Measurements from ENCODE around the gene MEA1. TPM values are rescaled to one million over a fixed set of nuclear protein-coding genes. Genes with fewer than 3 reads are reported as not detected.

Gene MEA1
- total RNA-seq, 1 donor from 2014 or later = 42.7 TPM

GRCh38 chr6:43040542-43041257 lies 27.0 kb upstream of the MEA1 start:
- no peaks in the 10 kb centered on the region for H3K9me3 Mint-ChIP-seq (ENCODE audit: unreplicated experiment)
- H3K27me3 Mint-ChIP-seq (ENCODE audit: unreplicated experiment) = peaks cover 8% of the 10 kb centered on the region
- no peak for DNase-seq
- H3K36me3 Mint-ChIP-seq (ENCODE audit: unreplicated experiment) = no peaks in the 10 kb centered on the region
- TF ChIP-seq, protein P1, sequence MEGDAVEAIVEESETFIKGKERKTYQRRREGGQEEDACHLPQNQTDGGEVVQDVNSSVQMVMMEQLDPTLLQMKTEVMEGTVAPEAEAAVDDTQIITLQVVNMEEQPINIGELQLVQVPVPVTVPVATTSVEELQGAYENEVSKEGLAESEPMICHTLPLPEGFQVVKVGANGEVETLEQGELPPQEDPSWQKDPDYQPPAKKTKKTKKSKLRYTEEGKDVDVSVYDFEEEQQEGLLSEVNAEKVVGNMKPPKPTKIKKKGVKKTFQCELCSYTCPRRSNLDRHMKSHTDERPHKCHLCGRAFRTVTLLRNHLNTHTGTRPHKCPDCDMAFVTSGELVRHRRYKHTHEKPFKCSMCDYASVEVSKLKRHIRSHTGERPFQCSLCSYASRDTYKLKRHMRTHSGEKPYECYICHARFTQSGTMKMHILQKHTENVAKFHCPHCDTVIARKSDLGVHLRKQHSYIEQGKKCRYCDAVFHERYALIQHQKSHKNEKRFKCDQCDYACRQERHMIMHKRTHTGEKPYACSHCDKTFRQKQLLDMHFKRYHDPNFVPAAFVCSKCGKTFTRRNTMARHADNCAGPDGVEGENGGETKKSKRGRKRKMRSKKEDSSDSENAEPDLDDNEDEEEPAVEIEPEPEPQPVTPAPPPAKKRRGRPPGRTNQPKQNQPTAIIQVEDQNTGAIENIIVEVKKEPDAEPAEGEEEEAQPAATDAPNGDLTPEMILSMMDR (IDR thresholded peaks at IDR 0.05; ENCODE audit: partially characterized antibody, unreplicated experiment) = no peak
- no peak overlapping the region for H3K4me3 Mint-ChIP-seq (ENCODE audit: unreplicated experiment)
- H3K27ac Mint-ChIP-seq (ENCODE audit: unreplicated experiment) = no peak overlapping the region
- peaks cover 2% of the 10 kb centered on the region for H3K4me1 Mint-ChIP-seq (ENCODE audit: low read depth, unreplicated experiment)

DNA sequence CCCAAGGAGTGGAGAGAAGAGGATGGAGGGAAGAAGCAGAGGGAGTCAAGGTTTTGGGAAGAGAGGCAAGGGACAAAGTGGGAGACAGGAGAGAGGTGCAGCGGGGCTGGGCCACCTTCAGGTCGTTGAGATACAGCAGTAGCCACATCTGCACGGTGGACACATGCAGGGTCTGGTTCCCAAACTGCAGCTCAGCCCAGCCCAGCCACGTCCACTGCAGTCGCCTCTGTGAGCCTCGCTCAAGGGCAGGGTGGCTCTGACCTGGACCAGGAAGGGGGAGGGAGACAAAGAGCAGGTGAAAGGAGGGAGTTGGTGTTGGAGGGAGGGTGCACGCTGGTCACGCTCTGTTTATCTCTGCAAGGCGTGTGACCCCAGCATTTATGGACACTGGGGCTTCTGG lies 25.0 kb upstream of the MEA1 start:
- TF ChIP-seq, protein P1 (IDR thresholded peaks at IDR 0.05; ENCODE audit: partially characterized antibody, unreplicated experiment) = no peak
- Mint-ChIP-seq H3K27me3 (ENCODE audit: unreplicated experiment) (peaks cover 8% of the 10 kb centered on the region), H3K4me1 (ENCODE audit: low read depth, unreplicated experiment) (peaks cover 2% of the 10 kb centered on the region), H3K9me3 (ENCODE audit: unreplicated experiment) (no peaks in the 10 kb centered on the region), H3K36me3 (ENCODE audit: unreplicated experiment) (no peaks in the 10 kb centered on the region), H3K27ac (ENCODE audit: unreplicated experiment) (no peak overlapping the region), H3K4me3 (ENCODE audit: unreplicated experiment) (no peak overlapping the region)
- DNase-seq = no peak

DNA sequence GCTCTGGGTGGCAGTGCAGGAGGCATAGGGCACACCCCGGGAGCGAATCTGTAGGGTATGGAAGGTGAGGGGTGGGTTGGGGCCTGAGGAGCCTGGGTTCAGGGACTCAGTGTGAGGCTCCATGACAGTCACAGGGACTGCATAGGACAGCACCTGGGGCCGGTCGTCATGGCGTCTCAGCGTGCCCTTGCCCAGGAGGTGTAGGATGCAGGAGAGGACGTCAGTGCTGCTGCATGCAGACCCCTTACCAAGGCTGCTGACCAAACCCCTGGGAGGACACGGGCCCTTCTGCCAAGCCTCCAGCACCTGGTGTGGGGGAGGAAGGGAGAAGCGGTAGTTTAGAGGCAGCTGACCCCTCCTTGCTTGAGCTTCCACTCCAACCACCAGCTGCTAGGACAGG lies 24.0 kb upstream of the MEA1 start:
- no peak for DNase-seq
- TF ChIP-seq, protein P1 (IDR thresholded peaks at IDR 0.05; ENCODE audit: partially characterized antibody, unreplicated experiment) = no peak
- H3K27ac Mint-ChIP-seq (ENCODE audit: unreplicated experiment) = no peak overlapping the region
- no peak overlapping the region for H3K4me3 Mint-ChIP-seq (ENCODE audit: unreplicated experiment)
- peaks cover 2% of the 10 kb centered on the region for H3K4me1 Mint-ChIP-seq (ENCODE audit: low read depth, unreplicated experiment)
- H3K9me3 Mint-ChIP-seq (ENCODE audit: unreplicated experiment) = no peaks in the 10 kb centered on the region
- H3K27me3 Mint-ChIP-seq (ENCODE audit: unreplicated experiment) = peaks cover 8% of the 10 kb centered on the region
- no peaks in the 10 kb centered on the region for H3K36me3 Mint-ChIP-seq (ENCODE audit: unreplicated experiment)

DNA sequence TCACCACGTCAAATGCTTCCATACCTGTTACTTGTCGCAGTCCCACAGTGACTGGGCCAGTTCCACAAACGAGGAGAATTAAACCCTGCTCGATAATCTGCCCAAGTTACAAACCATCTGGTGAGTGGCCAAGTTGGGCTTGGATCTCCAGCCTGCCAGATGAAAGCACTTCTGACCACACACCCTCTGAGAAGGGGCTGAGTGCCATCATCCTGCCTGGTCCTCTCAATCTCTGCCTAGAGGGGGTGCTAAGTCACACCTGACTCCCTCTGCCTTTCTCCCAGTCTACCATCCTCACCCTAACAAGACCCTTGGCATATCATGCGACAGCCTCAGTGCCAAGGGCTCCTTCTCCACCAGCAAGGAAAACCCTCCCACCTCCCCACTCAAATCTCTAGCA lies 23.5 kb upstream of the MEA1 start:
- Mint-ChIP-seq H3K27ac (ENCODE audit: unreplicated experiment) (no peak overlapping the region), H3K4me1 (ENCODE audit: low read depth, unreplicated experiment) (peaks cover 2% of the 10 kb centered on the region), H3K4me3 (ENCODE audit: unreplicated experiment) (no peak overlapping the region), H3K9me3 (ENCODE audit: unreplicated experiment) (no peaks in the 10 kb centered on the region), H3K36me3 (ENCODE audit: unreplicated experiment) (no peaks in the 10 kb centered on the region), H3K27me3 (ENCODE audit: unreplicated experiment) (peaks cover 7% of the 10 kb centered on the region)
- TF ChIP-seq, protein P1 (IDR thresholded peaks at IDR 0.05; ENCODE audit: partially characterized antibody, unreplicated experiment) = no peak
- no peak for DNase-seq

DNA sequence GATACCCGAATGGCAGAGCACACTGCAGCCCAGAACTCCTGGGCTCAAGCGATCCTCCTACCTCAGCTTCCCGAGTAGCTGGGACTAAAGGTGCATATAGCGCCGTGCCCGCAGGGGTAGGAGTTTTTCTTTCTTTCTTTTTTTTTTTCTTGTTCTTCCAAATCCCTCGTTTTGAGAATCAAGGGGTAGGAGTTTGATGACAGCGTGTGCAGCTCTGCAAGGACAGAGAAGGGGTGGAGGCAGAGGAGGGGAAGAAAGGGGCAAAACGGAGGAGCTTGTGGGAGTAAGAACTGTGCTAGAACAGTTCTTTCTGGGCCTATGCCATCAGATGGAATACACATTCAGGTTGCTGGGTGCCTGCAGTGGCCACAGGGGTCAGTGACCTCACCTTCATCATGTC lies 23.0 kb upstream of the MEA1 start:
- H3K36me3 Mint-ChIP-seq (ENCODE audit: unreplicated experiment) = no peaks in the 10 kb centered on the region
- no peak overlapping the region for H3K4me3 Mint-ChIP-seq (ENCODE audit: unreplicated experiment)
- TF ChIP-seq, protein P1 (IDR thresholded peaks at IDR 0.05; ENCODE audit: partially characterized antibody, unreplicated experiment) = no peak
- peaks cover 7% of the 10 kb centered on the region for H3K27me3 Mint-ChIP-seq (ENCODE audit: unreplicated experiment)
- no peaks in the 10 kb centered on the region for H3K9me3 Mint-ChIP-seq (ENCODE audit: unreplicated experiment)
- peaks cover 2% of the 10 kb centered on the region for H3K4me1 Mint-ChIP-seq (ENCODE audit: low read depth, unreplicated experiment)
- no peak for DNase-seq
- no peak overlapping the region for H3K27ac Mint-ChIP-seq (ENCODE audit: unreplicated experiment)

Measured in glutamatergic neuron (in vitro differentiated cells).